Measurements from ENCODE around the gene DNAJC4. TPM values are rescaled to one million over a fixed set of nuclear protein-coding genes. Genes with fewer than 3 reads are reported as not detected.

The DNAJC4 gene
- total RNA-seq, 1 experiment from 2014 or later, result 57.1 TPM

- Histone ChIP-seq H3K79me2 (ENCODE audit: low read depth) (peaks cover 34% of the 10 kb centered on the region), H4K20me1 (ENCODE audit: insufficient read depth) (0 out of 2 replicates have a peak, but pooled peaks cover 11% of the 10 kb centered on the region), H3K4me3 (no peak overlapping the region), H3K9me3 (ENCODE audit: insufficient read depth, low read depth) (no peaks in the 10 kb centered on the region), H3K36me3 (ENCODE audit: low read depth) (no peaks in the 10 kb centered on the region), H3K27ac (no peak overlapping the region), H3F3A (ENCODE audit: insufficient read depth, low read depth) (peaks cover 63% of the 10 kb centered on the region), H3K4me1 (replicated peaks; ENCODE audit: insufficient read depth) (peaks cover 14% of the 10 kb centered on the region), H2AFZ (no peak overlapping the region), H3K27me3 (ENCODE audit: insufficient read depth, low read depth) (no peaks in the 10 kb centered on the region), H3K4me2 (no peak overlapping the region), H3K9me2 (ENCODE audit: insufficient read depth) (no peaks in the 10 kb centered on the region)
- intact Hi-C loops (cut with micrococcal nuclease; ENCODE audit: unreplicated experiment), result no loop called here
- CTCF ChIA-PET, result interaction anchor here (0.6 kb wide), 1 partner anchor 1451 kb away, joined by 3 read pairs; no protein-coding TSS in a partner anchor
- DNase-seq, result no peak
- TF ChIP-seq EZH2 (IDR thresholded peaks at IDR 0.05; ENCODE audit: low read depth) (no peak), CTCF (conservative IDR thresholded peaks at IDR 0.05) (no peak)
- POLR2A ChIA-PET (ENCODE audit: unreplicated experiment), result no interaction called here
- no TSS peak for BruUV-seq (replicated peaks)
These were observed 18.7 kb downstream of the DNAJC4 start for GRCh38 chr11:64249038-64249437.

GRCh38 chr11:64249563-64250414, 19.4 kb downstream of the DNAJC4 start:
- H3K36me3 ChIP-seq (ENCODE audit: low read depth), result no peaks in the 10 kb centered on the region
- peaks cover 29% of the 10 kb centered on the region for H3K79me2 ChIP-seq (ENCODE audit: low read depth)
- H3K27me3 ChIP-seq (ENCODE audit: insufficient read depth, low read depth), result no peaks in the 10 kb centered on the region
- H3K9me2 ChIP-seq (ENCODE audit: insufficient read depth), result no peaks in the 10 kb centered on the region
- peaks cover 57% of the 10 kb centered on the region for H3F3A ChIP-seq (ENCODE audit: insufficient read depth, low read depth)
- H3K4me3 ChIP-seq, result no peak overlapping the region
- H3K9me3 ChIP-seq (ENCODE audit: insufficient read depth, low read depth), result no peaks in the 10 kb centered on the region
- H4K20me1 ChIP-seq (ENCODE audit: insufficient read depth), result peaks cover 13% of the 10 kb centered on the region; the same call in 1 of the 2 replicates
- DNase-seq, result no peak
- no TSS peak for BruUV-seq (replicated peaks)
- no peak overlapping the region for H3K27ac ChIP-seq
- CTCF ChIA-PET, result interaction anchor here (0.6 kb wide), 2 partner anchors 54 to 1452 kb away, joined by 3 read pairs; no protein-coding TSS in a partner anchor
- H3K4me2 ChIP-seq, result no peak overlapping the region
- POLR2A ChIA-PET (ENCODE audit: unreplicated experiment), result no interaction called here
- peaks cover 12% of the 10 kb centered on the region for H3K4me1 ChIP-seq (replicated peaks; ENCODE audit: insufficient read depth)
- H2AFZ ChIP-seq, result no peak overlapping the region
- intact Hi-C loops (cut with micrococcal nuclease; ENCODE audit: unreplicated experiment), result no loop called here
- TF ChIP-seq CTCF (conservative IDR thresholded peaks at IDR 0.05) (no peak), EZH2 (IDR thresholded peaks at IDR 0.05; ENCODE audit: low read depth) (no peak)

GRCh38 chr11:64250415-64251015, 20.2 kb downstream of the DNAJC4 start:
- peaks cover 52% of the 10 kb centered on the region for H3F3A ChIP-seq (ENCODE audit: insufficient read depth, low read depth)
- BruUV-seq (replicated peaks), result no TSS peak
- ChIA-PET POLR2A (ENCODE audit: unreplicated experiment) (no interaction called here), CTCF (interaction anchor here (0.6 to 0.7 kb wide), 2 partner anchors 53 to 431 kb away, joined by 3 read pairs; no protein-coding TSS in a partner anchor)
- H3K4me2 ChIP-seq, result peak overlapping the region; percentile 99
- H3K27ac ChIP-seq, result no peak overlapping the region
- no peaks in the 10 kb centered on the region for H3K27me3 ChIP-seq (ENCODE audit: insufficient read depth, low read depth)
- no peaks in the 10 kb centered on the region for H3K9me3 ChIP-seq (ENCODE audit: insufficient read depth, low read depth)
- intact Hi-C loops (cut with micrococcal nuclease; ENCODE audit: unreplicated experiment), result no loop called here
- peak overlapping the region; percentile 86 for H3K4me3 ChIP-seq
- peaks cover 9% of the 10 kb centered on the region; the same call in 1 of the 2 replicates for H4K20me1 ChIP-seq (ENCODE audit: insufficient read depth)
- H3K79me2 ChIP-seq (ENCODE audit: low read depth), result peaks cover 22% of the 10 kb centered on the region
- no peaks in the 10 kb centered on the region for H3K36me3 ChIP-seq (ENCODE audit: low read depth)
- TF ChIP-seq CTCF (conservative IDR thresholded peaks at IDR 0.05) (no peak), EZH2 (IDR thresholded peaks at IDR 0.05; ENCODE audit: low read depth) (no peak)
- DNase-seq, result no peak
- peak overlapping the region; percentile 90 for H2AFZ ChIP-seq
- no peaks in the 10 kb centered on the region for H3K9me2 ChIP-seq (ENCODE audit: insufficient read depth)
- peaks cover 5% of the 10 kb centered on the region for H3K4me1 ChIP-seq (replicated peaks; ENCODE audit: insufficient read depth)

Data from PC-9 (cell line).